Measurements from ENCODE around the gene TM4SF20. TPM values are rescaled to one million over a fixed set of nuclear protein-coding genes. Genes with fewer than 3 reads are reported as not detected.

Gene TM4SF20
- total RNA-seq, 1 donor = not detected

DNA sequence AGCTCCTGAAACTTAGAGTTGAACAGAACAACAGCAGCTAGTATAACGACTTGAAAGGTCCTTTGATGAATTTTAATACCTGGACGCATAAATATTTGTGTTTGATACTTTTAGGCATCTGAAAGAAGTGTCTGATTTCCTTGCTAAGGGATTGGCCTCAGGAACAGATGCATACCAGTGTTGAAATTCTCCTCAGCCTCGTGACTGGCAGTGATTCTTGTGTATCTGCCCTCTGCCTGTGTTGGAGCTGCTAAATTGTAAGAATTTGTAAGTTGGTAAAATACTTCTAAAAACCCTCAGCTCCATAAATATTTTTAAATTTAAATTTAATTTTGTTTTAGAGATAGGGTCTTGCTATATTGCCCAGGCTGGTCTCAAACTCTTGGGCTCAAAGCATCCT, 31.1 kb upstream of the TM4SF20 start:
- TF ChIP-seq, protein P1, sequence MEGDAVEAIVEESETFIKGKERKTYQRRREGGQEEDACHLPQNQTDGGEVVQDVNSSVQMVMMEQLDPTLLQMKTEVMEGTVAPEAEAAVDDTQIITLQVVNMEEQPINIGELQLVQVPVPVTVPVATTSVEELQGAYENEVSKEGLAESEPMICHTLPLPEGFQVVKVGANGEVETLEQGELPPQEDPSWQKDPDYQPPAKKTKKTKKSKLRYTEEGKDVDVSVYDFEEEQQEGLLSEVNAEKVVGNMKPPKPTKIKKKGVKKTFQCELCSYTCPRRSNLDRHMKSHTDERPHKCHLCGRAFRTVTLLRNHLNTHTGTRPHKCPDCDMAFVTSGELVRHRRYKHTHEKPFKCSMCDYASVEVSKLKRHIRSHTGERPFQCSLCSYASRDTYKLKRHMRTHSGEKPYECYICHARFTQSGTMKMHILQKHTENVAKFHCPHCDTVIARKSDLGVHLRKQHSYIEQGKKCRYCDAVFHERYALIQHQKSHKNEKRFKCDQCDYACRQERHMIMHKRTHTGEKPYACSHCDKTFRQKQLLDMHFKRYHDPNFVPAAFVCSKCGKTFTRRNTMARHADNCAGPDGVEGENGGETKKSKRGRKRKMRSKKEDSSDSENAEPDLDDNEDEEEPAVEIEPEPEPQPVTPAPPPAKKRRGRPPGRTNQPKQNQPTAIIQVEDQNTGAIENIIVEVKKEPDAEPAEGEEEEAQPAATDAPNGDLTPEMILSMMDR (IDR thresholded peaks at IDR 0.05; ENCODE audit: insufficient read depth, low read length) = no peak
- no peak for DNase-seq (ENCODE audit: low read depth)
- H3K4me3 ChIP-seq (ENCODE audit: low read depth, low read length) = no peak overlapping the region

DNA sequence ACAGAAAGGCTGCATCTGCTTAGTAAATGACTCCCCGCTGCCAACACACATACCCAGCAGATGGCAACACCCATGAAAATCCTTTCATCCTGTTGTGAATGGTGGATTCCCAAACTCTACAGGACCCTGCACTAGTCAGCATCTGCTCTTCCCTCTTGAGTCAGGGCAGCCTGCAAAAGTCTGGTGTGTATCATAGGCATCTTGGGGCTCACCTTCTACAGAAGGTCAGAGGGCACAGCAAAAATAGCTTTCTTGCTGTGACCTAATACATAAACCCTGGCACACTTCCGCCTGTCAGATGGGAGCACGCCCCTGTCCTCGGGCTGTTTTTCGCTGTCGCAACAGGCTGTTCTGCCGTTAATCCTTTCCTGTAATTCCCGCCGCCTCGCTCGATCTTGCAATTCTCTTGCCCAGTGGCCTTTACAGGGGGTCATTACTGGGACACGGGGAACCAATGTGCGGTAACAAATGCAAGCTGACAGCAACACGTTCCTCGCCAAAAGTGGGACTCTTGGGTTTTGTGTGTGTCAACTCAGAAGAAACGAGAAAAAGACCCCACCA, 28.6 kb upstream of the TM4SF20 start:
- H3K4me3 ChIP-seq (ENCODE audit: low read depth, low read length) = no peak overlapping the region
- DNase-seq (ENCODE audit: low read depth) = no peak

DNA sequence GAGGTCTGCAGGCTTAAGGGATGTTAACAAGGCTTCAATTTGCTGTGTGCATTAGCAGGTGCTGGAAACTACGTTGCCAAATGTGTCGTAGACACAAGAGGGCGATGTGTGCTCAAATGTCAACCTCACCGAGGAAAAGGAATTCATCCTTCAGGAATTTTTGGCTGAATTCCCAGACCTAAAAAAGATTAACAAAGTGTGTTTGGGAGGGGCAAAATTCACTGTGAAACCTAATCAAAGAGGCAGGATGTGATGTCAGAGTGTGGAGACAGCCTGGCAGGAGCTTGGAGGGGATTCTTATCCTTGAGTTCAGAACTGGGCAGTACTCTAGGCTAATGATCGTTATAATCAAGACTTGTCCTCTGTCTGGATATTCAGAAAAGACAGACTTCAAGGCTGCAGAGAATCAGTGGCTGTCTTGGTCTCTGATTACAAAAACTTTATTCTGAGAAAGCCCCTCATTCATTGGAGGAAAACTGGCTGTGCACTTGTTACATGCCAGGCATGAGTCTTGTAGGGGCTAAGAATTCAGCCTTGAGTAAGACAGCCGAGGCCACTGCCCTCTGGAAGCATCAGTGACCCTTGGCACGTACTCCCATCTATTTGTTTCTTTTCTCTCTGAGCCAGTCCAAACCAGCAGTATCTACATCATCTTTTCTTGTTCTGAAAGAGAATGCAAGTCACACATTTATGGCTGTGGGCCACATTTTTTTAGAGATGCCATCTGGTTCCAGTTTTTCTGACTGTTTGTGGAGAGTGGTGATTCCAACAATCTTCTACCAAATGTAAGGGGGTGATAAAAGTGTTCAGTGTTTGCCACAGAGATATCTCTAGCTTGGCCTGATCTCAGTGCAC, 27.3 kb upstream of the TM4SF20 start:
- TF ChIP-seq, protein P1 (IDR thresholded peaks at IDR 0.05; ENCODE audit: insufficient read depth, low read length) = peak; percentile 64
- H3K4me3 ChIP-seq (ENCODE audit: low read depth, low read length) = no peak overlapping the region
- peak; percentile 100 for DNase-seq (ENCODE audit: low read depth)

More for the DNA sequence above, 28.6 kb upstream of the TM4SF20 start:
- TF ChIP-seq, protein P1 (IDR thresholded peaks at IDR 0.05; ENCODE audit: insufficient read depth, low read length) = no peak

DNA sequence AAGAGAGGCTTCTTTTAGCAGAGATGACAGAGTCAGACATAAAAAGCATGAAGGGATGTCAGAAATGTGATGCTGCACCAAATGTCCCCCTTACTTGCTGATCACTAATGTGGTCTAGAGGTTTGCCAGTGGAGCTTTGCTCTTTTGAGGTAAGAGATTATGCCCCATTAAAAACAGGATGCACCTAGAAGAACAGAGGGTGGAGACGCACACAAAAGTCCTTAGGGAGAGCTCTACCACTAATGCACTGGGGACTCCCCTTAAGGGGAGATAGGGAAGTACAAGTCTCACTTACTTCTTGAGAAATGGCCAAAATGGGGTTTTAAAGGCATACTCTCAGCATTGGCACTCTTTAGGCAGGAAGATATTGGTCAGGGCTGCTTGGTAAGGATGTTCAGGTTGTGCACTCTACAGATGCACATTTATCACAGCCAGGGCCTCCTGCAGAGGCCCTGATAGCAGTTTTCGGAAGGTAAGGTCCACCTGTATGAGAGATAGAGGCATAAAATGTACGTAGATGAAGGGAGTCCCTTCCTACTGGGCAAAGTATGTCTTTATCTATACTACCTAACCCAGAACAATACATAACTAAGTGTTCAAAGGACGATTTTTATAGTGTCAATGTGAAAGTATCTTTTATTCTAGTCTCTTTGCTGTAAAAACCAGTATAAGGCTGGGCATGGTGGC, 25.6 kb upstream of the TM4SF20 start:
- DNase-seq (ENCODE audit: low read depth) = no peak

DNA sequence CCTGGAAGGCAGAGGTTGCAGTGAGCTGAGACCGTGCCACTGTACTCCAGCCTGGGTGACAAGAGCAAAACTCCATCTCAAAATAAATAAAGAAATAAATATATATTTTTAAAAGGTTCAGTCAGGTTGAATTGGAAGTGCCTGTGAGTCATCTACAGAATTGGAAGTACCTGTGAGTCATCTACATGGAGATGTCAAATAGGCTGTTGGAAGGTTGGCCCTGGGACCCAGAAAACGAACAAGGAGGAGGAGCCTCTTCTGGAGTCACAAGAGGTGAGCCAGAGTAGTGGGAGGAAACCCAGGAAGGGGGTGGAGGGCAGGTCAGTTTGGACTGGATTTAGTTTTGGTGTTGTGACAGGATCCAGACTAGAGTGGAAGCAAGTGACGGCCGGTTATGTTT, 23.9 kb upstream of the TM4SF20 start:
- no peak for DNase-seq (ENCODE audit: low read depth)
- H3K4me3 ChIP-seq (ENCODE audit: low read depth, low read length) = no peak overlapping the region
- TF ChIP-seq, protein P1 (IDR thresholded peaks at IDR 0.05; ENCODE audit: insufficient read depth, low read length) = no peak

More for the DNA sequence above, 25.6 kb upstream of the TM4SF20 start:
- TF ChIP-seq, protein P1 (IDR thresholded peaks at IDR 0.05; ENCODE audit: insufficient read depth, low read length) = no peak
- H3K4me3 ChIP-seq (ENCODE audit: low read depth, low read length) = no peak overlapping the region

DNA sequence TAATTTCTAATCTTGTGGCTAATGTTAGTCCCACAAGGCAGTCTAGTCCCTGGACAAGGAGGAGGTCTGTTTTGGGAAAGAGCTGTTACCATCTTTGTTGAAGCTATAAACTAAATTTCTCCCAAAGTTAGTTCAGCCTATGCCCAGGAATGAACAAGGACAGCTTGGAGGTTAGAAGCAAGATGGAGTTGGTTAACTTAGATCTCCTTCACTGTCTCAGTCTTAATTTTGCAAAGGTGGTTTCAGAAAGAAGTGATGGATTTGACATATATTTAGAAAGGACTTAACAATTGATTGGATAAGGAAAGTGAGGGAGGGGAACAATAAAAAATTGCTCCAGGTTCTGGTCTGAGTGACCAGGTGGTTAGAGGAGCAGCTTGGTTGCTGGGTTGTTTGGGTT, 23.2 kb upstream of the TM4SF20 start:
- H3K4me3 ChIP-seq (ENCODE audit: low read depth, low read length) = no peak overlapping the region
- TF ChIP-seq, protein P1 (IDR thresholded peaks at IDR 0.05; ENCODE audit: insufficient read depth, low read length) = no peak
- DNase-seq (ENCODE audit: low read depth) = no peak
